A673 (cell line): ENCODE data around the gene NKPD1.

ENCODE experiments used
- CTCF ChIP-seq: fragments of 300-800, 200-600 bp; sonication (generic); conservative IDR thresholded peaks from 2 replicates; pipeline ENCODE4 v1.5.1; 2017; ENCODE audit warnings: low read depth, mild to moderate bottlenecking, antibody characterized with exemption, low read length, moderate library complexity, mixed read lengths
- EZH2 ChIP-seq: fragments of 200-600 bp; sonication (generic); IDR thresholded peaks from 2 replicates; pipeline ENCODE4 v1.6.1; 2017; ENCODE audit warnings: borderline replicate concordance, low read depth, mild to moderate bottlenecking, mixed read lengths, antibody characterized with exemption, low read length; ENCODE audit not compliant: poor library complexity, severe bottlenecking

GRCh38 chr19:45156751-45157150 is 4.0 kb downstream of the NKPD1 start:
- TF ChIP-seq CTCF (no peak), EZH2 (no peak)
